Measurements from ENCODE around the gene OTUB2. TPM values are rescaled to one million over a fixed set of nuclear protein-coding genes. Genes with fewer than 3 reads are reported as not detected.

OTUB2 gene
- total RNA-seq, 4 donors from 2014 or later = 0.11 TPM; not detected in 3

GRCh38 chr14:94019329-94019728 is 6.8 kb upstream of the OTUB2 start:
- no peaks in the 10 kb centered on the region for H3K27me3 ChIP-seq
- DNase-seq = no peak
- no peak overlapping the region for H3K4me3 ChIP-seq
- no peak for ATAC-seq
- H3K36me3 ChIP-seq = no peaks in the 10 kb centered on the region
- peaks cover 0 to 4% of the 10 kb centered on the region in 2 donors for H3K4me1 ChIP-seq
- intact Hi-C loops (cut with DNase I; ENCODE audit: low total_unique reads) (no loop called here), in situ Hi-C loops (cut with MboI; ENCODE audit: low sequenced_read_pairs in 4 of 4) (no loop called here)
- H3K9me3 ChIP-seq = no peaks in the 10 kb centered on the region
- H3K27ac ChIP-seq = no peak overlapping the region
- no peak for TF ChIP-seq CTCF (IDR thresholded peaks at IDR 0.05 in 4 of 5, conservative IDR thresholded peaks at IDR 0.05 in 1 of 5)
- TF ChIP-seq POLR2A (IDR thresholded peaks at IDR 0.05) = no peak

- no peak for ATAC-seq
- no peak for DNase-seq
- intact Hi-C loops (cut with DNase I; ENCODE audit: low total_unique reads) (no loop called here), in situ Hi-C loops (cut with MboI; ENCODE audit: low sequenced_read_pairs in 4 of 4) (no loop called here)
- Histone ChIP-seq H3K4me3 (no peak overlapping the region), H3K9me3 (no peaks in the 10 kb centered on the region), H3K27ac (no peak overlapping the region), H3K4me1 (peaks cover 0 to 4% of the 10 kb centered on the region in 2 donors), H3K27me3 (no peaks in the 10 kb centered on the region), H3K36me3 (no peaks in the 10 kb centered on the region)
- TF ChIP-seq POLR2A (IDR thresholded peaks at IDR 0.05) (no peak), CTCF (IDR thresholded peaks at IDR 0.05 in 4 of 5, conservative IDR thresholded peaks at IDR 0.05 in 1 of 5) (no peak)
Observed at GRCh38 chr14:94020267-94020666, 5.9 kb upstream of the OTUB2 start.

- no peaks in the 10 kb centered on the region for H3K27me3 ChIP-seq
- H3K27ac ChIP-seq = no peak overlapping the region
- no peak for DNase-seq
- H3K4me1 ChIP-seq = peaks cover 0 to 4% of the 10 kb centered on the region in 2 donors
- TF ChIP-seq POLR2A (IDR thresholded peaks at IDR 0.05) = no peak
- no peak for TF ChIP-seq CTCF (IDR thresholded peaks at IDR 0.05 in 4 of 5, conservative IDR thresholded peaks at IDR 0.05 in 1 of 5)
- H3K9me3 ChIP-seq = no peaks in the 10 kb centered on the region
- intact Hi-C loops (cut with DNase I; ENCODE audit: low total_unique reads) (no loop called here), in situ Hi-C loops (cut with MboI; ENCODE audit: low sequenced_read_pairs in 4 of 4) (no loop called here)
- no peak overlapping the region for H3K4me3 ChIP-seq
- ATAC-seq = no peak
- H3K36me3 ChIP-seq = no peaks in the 10 kb centered on the region
Observed at GRCh38 chr14:94021001-94021400, 5.1 kb upstream of the OTUB2 start.

- no peak for TF ChIP-seq CTCF (IDR thresholded peaks at IDR 0.05 in 4 of 5, conservative IDR thresholded peaks at IDR 0.05 in 1 of 5)
- no peak for TF ChIP-seq POLR2A (IDR thresholded peaks at IDR 0.05)
- no peak overlapping the region for H3K27ac ChIP-seq
- no peaks in the 10 kb centered on the region for H3K27me3 ChIP-seq
- intact Hi-C loops (cut with DNase I; ENCODE audit: low total_unique reads) = no loop called here
- DNase-seq = no peak
- ATAC-seq = no peak
- H3K4me1 ChIP-seq = peaks cover under 1 to 4% of the 10 kb centered on the region in 2 donors
- in situ Hi-C loops (cut with MboI; ENCODE audit: low sequenced_read_pairs in 4 of 4) = no loop called here
- no peak overlapping the region for H3K4me3 ChIP-seq
- H3K9me3 ChIP-seq = no peaks in the 10 kb centered on the region
- H3K36me3 ChIP-seq = no peaks in the 10 kb centered on the region
Observed at GRCh38 chr14:94021416-94022157, 4.6 kb upstream of the OTUB2 start.
